NCI-H2196 (cell line): ENCODE data around the gene NEK9.

Source experiments
- DNase-seq: peaks from one replicate; lab custom pipeline; 2025; ENCODE audit not compliant: unreplicated experiment; lab: John Stamatoyannopoulos, UW

Gene NEK9

DNA sequence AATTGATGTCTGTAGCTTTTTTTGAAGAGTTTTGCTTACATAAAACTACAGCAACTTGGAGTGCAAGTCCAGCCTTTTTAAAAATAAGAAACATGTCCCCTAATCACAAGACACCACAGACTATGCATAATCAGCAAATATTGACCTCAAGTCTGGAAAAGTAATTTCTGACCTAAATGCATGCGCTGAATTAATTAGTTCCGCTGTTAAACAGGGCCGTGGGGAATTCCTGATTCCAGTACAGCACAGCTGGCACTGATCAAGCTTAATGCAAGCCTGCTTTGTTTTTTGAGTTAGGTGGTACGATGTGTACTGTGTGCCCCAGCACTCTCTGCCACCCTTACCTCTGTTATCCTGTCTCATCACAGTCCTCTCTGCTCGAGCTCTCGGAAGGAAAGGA is 84.8 kb downstream of the NEK9 start:
- DNase-seq: no peak

DNA sequence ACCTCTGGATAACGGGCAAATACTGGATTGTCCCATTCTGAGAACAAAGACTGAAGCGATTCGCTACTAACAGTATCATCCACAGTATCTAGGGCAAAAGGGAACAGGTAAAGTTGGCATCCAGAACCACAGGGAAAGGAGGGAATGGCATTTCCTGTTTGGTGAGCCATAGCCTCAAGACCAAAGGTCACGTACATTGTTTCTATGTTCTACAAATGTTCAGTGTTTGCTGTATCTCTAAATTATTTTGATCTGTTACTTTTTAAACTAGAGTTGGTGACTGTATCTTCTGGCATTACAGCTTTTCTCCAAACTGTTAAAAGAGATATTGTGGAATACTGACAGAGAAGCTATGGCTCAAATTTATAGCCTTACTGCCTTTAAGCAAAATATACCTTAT is 85.2 kb downstream of the NEK9 start:
- no peak for DNase-seq

DNA sequence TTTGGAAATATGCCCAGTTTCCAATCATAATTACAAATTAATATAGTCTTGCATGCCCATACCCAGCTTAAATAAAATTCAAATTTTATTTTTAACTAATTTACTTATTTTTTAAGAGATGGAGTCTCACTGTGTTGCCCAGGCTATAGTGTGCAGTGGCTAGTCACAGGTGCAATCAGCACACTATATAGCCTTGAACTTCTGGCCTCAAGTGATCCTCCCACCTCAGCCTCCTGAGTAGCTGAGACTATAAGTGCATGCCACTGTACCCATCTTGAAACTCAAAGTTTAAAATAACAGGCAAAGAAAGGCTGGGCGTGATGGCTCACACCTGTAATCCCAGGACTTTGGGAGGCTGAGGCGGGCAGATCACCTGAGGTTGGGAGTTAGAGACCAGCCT is 85.9 kb downstream of the NEK9 start:
- no peak for DNase-seq

GRCh38 chr14:75040507-75040906 is 86.3 kb downstream of the NEK9 start:
- DNase-seq: no peak

DNA sequence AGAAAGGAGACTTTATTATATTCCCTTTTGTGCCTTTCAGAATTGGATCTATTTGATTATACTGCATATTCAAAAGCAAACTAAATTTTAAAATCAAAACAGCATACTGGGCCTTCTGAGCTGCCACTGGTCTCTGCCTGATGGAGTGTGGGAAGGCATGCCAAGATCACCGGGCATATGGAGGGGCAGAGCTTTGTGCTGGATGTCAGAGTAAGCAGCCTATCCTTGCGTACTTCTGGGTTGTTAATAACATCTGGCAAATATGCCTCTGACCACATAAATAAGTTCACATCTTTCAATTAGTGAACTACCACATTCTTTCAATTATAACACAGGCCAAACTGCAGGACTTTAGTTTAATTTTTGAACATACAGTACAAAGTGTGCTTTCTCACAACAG is 93.9 kb downstream of the NEK9 start:
- no peak for DNase-seq

DNA sequence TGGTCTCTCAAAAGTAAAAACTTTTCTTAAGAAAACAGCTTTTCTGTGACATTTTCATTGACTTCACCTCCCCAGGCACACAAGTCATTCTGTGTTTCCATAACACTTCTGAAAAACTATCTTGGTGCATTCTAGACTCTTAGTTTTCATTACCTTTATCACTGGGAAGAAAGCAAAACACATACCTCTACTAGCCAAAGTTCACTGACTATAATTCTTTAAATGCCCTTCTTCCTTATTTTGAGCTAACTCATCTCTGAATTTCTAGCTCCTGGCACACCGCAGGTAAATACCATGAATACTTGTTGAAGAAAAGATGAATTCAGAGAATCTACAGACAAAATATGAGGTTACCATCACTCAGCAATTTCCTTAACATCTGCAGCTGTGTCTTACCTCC is 96.7 kb downstream of the NEK9 start:
- DNase-seq: no peak
